ENCODE measurements around the gene PLAC9.
"Not testable (repeated sequence)": the region's sequence is repeated elsewhere in the genome, so short reads cannot be mapped to it uniquely, and the experiment has no call there.

PLAC9 gene

GRCh38 chr10:80132299-80133139 is at the start of gene PLAC9:
Gene PLAC9 (plus strand): TSS chr10:80132730. CDS start chr10:80132763, 33 bp downstream.
- DNase-seq = no peak

- DNase-seq = no peak
Observed at GRCh38 chr10:80090121-80090520, 42.4 kb upstream of the PLAC9 start.

- DNase-seq = no peak
Observed at GRCh38 chr10:80094231-80094630, 38.3 kb upstream of the PLAC9 start.

GRCh38 chr10:80098272-80098671 is 34.3 kb upstream of the PLAC9 start:
- DNase-seq = not testable (repeated sequence)

- DNase-seq = not testable (repeated sequence)
Observed at GRCh38 chr10:80099295-80099694, 33.2 kb upstream of the PLAC9 start.

GRCh38 chr10:80100116-80100515 is 32.4 kb upstream of the PLAC9 start:
- no peak for DNase-seq

GRCh38 chr10:80100861-80101695 is 31.5 kb upstream of the PLAC9 start:
- no peak for DNase-seq

- no peak for DNase-seq
Observed at GRCh38 chr10:80104066-80104926, 28.2 kb upstream of the PLAC9 start.

GRCh38 chr10:80108576-80109239 is 23.8 kb upstream of the PLAC9 start:
- DNase-seq = no peak

GRCh38 chr10:80110986-80111385 is 21.5 kb upstream of the PLAC9 start:
- DNase-seq = no peak

- no peak for DNase-seq
Observed at GRCh38 chr10:80118669-80119068, 13.9 kb upstream of the PLAC9 start.

GRCh38 chr10:80122110-80122710 is 10.3 kb upstream of the PLAC9 start:
- no peak for DNase-seq

GRCh38 chr10:80122746-80123145 is 9.8 kb upstream of the PLAC9 start:
- DNase-seq = no peak

GRCh38 chr10:80126876-80127275 is 5.7 kb upstream of the PLAC9 start:
- DNase-seq = no peak

GRCh38 chr10:80131499-80131901 is 1.0 kb upstream of the PLAC9 start:
- DNase-seq = no peak

GRCh38 chr10:80133206-80133605 is 676 bp downstream of the PLAC9 start:
- DNase-seq = no peak

GRCh38 chr10:80133687-80134086 is 1.2 kb downstream of the PLAC9 start:
- DNase-seq = not testable (repeated sequence)

- no peak for DNase-seq
Observed at GRCh38 chr10:80136134-80136571, 3.6 kb downstream of the PLAC9 start.

GRCh38 chr10:80137031-80137862 is 4.7 kb downstream of the PLAC9 start:
- no peak for DNase-seq

- no peak for DNase-seq
Observed at GRCh38 chr10:80137920-80138319, 5.4 kb downstream of the PLAC9 start.

- no peak for DNase-seq
Observed at GRCh38 chr10:80139265-80139664, 6.7 kb downstream of the PLAC9 start.

Data from 8988T (cell line).